Mesendoderm (in vitro differentiated cells): ENCODE results near the gene CDC37.

Experiments used
- DNase-seq: peaks from one replicate; pipeline ENCODE4 v3.0.0; 2013
- H2AK5ac ChIP-seq: 2 replicates; pipeline ENCODE4 v1.6.1; 2013; ENCODE audit warnings: low read length, inconsistent platforms
- H2BK120ac ChIP-seq: 2 replicates; pipeline ENCODE4 v1.6.1; 2013; ENCODE audit warnings: low read depth, mild to moderate bottlenecking, low read length, moderate library complexity, mixed read lengths
- H2BK15ac ChIP-seq: replicated peaks from 2 replicates; pipeline ENCODE4 v1.6.1; 2013; ENCODE audit warnings: low read depth, mild to moderate bottlenecking, moderate library complexity
- H2BK5ac ChIP-seq: 2 replicates; pipeline ENCODE4 v1.6.1; 2013; ENCODE audit warnings: low read length, inconsistent platforms
- H3K18ac ChIP-seq: 2 replicates; pipeline ENCODE4 v1.6.1; 2013; ENCODE audit warnings: mild to moderate bottlenecking, low read length, mixed read lengths
- H3K23ac ChIP-seq: one replicate; pipeline ENCODE4 v1.6.1; 2013; ENCODE audit warnings: low read length
- H3K27ac ChIP-seq: 2 replicates; pipeline ENCODE4 v1.5.1; 2013; ENCODE audit warnings: low read depth, mild to moderate bottlenecking, inconsistent platforms, low read length, moderate library complexity
- H3K27me3 ChIP-seq: 2 replicates; pipeline ENCODE4 v1.6.1; 2013; ENCODE audit warnings: low read length, control low read depth, mild to moderate bottlenecking, inconsistent platforms; ENCODE audit not compliant: insufficient read depth, poor library complexity
- H3K36me3 ChIP-seq: 2 replicates; pipeline ENCODE4 v1.6.1; 2013; ENCODE audit warnings: low read length, inconsistent platforms; ENCODE audit not compliant: control insufficient read depth, insufficient read depth
- H3K4ac ChIP-seq: one replicate; pipeline ENCODE4 v1.6.1; 2013; ENCODE audit warnings: low read depth, mild to moderate bottlenecking, low read length, moderate library complexity
- H3K4me1 ChIP-seq: 2 replicates; pipeline ENCODE4 v1.6.1; 2013; ENCODE audit warnings: low read depth, low read length, inconsistent platforms; ENCODE audit not compliant: control insufficient read depth
- H3K4me2 ChIP-seq: 2 replicates; pipeline ENCODE4 v1.6.1; 2013; ENCODE audit warnings: low read length
- H3K4me3 ChIP-seq: 2 replicates; pipeline ENCODE4 v1.5.1; 2013; ENCODE audit warnings: mild to moderate bottlenecking, low read length
- H3K56ac ChIP-seq: one replicate; pipeline ENCODE4 v1.6.1; 2013; ENCODE audit warnings: low read length
- H3K79me1 ChIP-seq: 2 replicates; pipeline ENCODE4 v1.6.1; 2013; ENCODE audit warnings: low read length, inconsistent platforms
- H3K79me2 ChIP-seq: 2 replicates; pipeline ENCODE4 v1.6.1; 2013; ENCODE audit warnings: mild to moderate bottlenecking, low read length; ENCODE audit not compliant: control insufficient read depth, insufficient read depth
- H3K9ac ChIP-seq: 2 replicates; pipeline ENCODE4 v1.6.1; 2013; ENCODE audit warnings: low read length, inconsistent platforms
- H4K5ac ChIP-seq: one replicate; pipeline ENCODE4 v1.6.1; 2013; ENCODE audit warnings: low read length
- H4K8ac ChIP-seq: one replicate; pipeline ENCODE4 v1.6.1; 2013; ENCODE audit warnings: low read depth, mild to moderate bottlenecking, control low read depth, low read length, moderate library complexity
- WGBS: extraction: QIAGEN DNeasy Blood & Tissue Kit; methylation state at CpG from one replicate; pipeline ENCODE4 v1.1.7; 2013; ENCODE audit warnings: low lambda C conversion rate, missing lambda C conversion rate; ENCODE audit not compliant: insufficient coverage; ENCODE audit errors: extremely low coverage; 5-methylcytosine and 5-hydroxymethylcytosine counted together

Gene CDC37

GRCh38 chr19:10395917-10396316 lies 7.4 kb downstream of the CDC37 start:
- WGBS, result no CpG with 5 or more reads among the region's 24 CpGs
- Histone ChIP-seq H2BK120ac (no peak overlapping the region), H2AK5ac (no peak overlapping the region), H3K27ac (no peak overlapping the region), H4K5ac (no peak overlapping the region), H3K36me3 (peaks cover 11% of the 10 kb centered on the region), H3K18ac (no peak overlapping the region), H3K4ac (no peak overlapping the region), H3K4me2 (no peak overlapping the region), H3K9ac (no peak overlapping the region), H3K56ac (no peak overlapping the region), H3K4me1 (no peaks in the 10 kb centered on the region), H2BK5ac (no peak overlapping the region), H4K8ac (no peak overlapping the region), H3K23ac (no peak overlapping the region), H3K4me3 (no peak overlapping the region), H3K79me1 (peaks cover 20% of the 10 kb centered on the region), H3K79me2 (peaks cover 24% of the 10 kb centered on the region), H2BK15ac (no peak overlapping the region), H3K27me3 (no peaks in the 10 kb centered on the region)
- DNase-seq, result no peak

- no peak overlapping the region for H3K27ac ChIP-seq
- H3K4me1 ChIP-seq, result no peaks in the 10 kb centered on the region
- no peak overlapping the region for H2BK5ac ChIP-seq
- no peak for DNase-seq
- H3K36me3 ChIP-seq, result peaks cover 11% of the 10 kb centered on the region
- peaks cover 17% of the 10 kb centered on the region for H3K79me1 ChIP-seq
- H3K9ac ChIP-seq, result no peak overlapping the region
- H3K56ac ChIP-seq, result no peak overlapping the region
- no peaks in the 10 kb centered on the region for H3K27me3 ChIP-seq
- no peak overlapping the region for H3K4ac ChIP-seq
- no peak overlapping the region for H4K5ac ChIP-seq
- no peak overlapping the region for H2BK15ac ChIP-seq
- no CpG with 5 or more reads among the region's 26 CpGs for WGBS
- no peak overlapping the region for H3K4me2 ChIP-seq
- no peak overlapping the region for H4K8ac ChIP-seq
- no peak overlapping the region for H2AK5ac ChIP-seq
- no peak overlapping the region for H2BK120ac ChIP-seq
- no peak overlapping the region for H3K18ac ChIP-seq
- H3K79me2 ChIP-seq, result peaks cover 19% of the 10 kb centered on the region
- H3K4me3 ChIP-seq, result no peak overlapping the region
- no peak overlapping the region for H3K23ac ChIP-seq
Observed at GRCh38 chr19:10395436-10395835, 7.9 kb downstream of the CDC37 start.

- Histone ChIP-seq H2BK15ac (no peak overlapping the region), H4K5ac (no peak overlapping the region), H3K4me1 (no peaks in the 10 kb centered on the region), H3K36me3 (peaks cover 11% of the 10 kb centered on the region), H2BK5ac (no peak overlapping the region), H3K23ac (no peak overlapping the region), H3K4me3 (no peak overlapping the region), H3K56ac (no peak overlapping the region), H3K79me1 (peaks cover 16% of the 10 kb centered on the region), H3K27ac (no peak overlapping the region), H3K9ac (no peak overlapping the region), H3K4me2 (no peak overlapping the region), H3K27me3 (no peaks in the 10 kb centered on the region), H4K8ac (no peak overlapping the region), H2BK120ac (no peak overlapping the region), H3K79me2 (peaks cover 14% of the 10 kb centered on the region), H3K18ac (no peak overlapping the region), H2AK5ac (no peak overlapping the region), H3K4ac (no peak overlapping the region)
- no CpG with 5 or more reads among the region's 12 CpGs for WGBS
- DNase-seq, result no peak
Observed at GRCh38 chr19:10395003-10395402, 8.3 kb downstream of the CDC37 start.

- no peak overlapping the region for H3K23ac ChIP-seq
- WGBS, result no CpG with 5 or more reads among the region's 24 CpGs
- H3K18ac ChIP-seq, result no peak overlapping the region
- H2BK120ac ChIP-seq, result no peak overlapping the region
- H3K79me2 ChIP-seq, result peaks cover 4% of the 10 kb centered on the region
- H3K36me3 ChIP-seq, result peaks cover 10% of the 10 kb centered on the region
- no peak overlapping the region for H3K27ac ChIP-seq
- no peak overlapping the region for H3K56ac ChIP-seq
- H3K4ac ChIP-seq, result no peak overlapping the region
- H3K4me1 ChIP-seq, result no peaks in the 10 kb centered on the region
- H3K4me3 ChIP-seq, result no peak overlapping the region
- no peak for DNase-seq
- no peaks in the 10 kb centered on the region for H3K27me3 ChIP-seq
- H4K5ac ChIP-seq, result no peak overlapping the region
- H2BK15ac ChIP-seq, result no peak overlapping the region
- no peak overlapping the region for H2AK5ac ChIP-seq
- no peak overlapping the region for H4K8ac ChIP-seq
- H3K9ac ChIP-seq, result no peak overlapping the region
- H3K4me2 ChIP-seq, result no peak overlapping the region
- H2BK5ac ChIP-seq, result no peak overlapping the region
- H3K79me1 ChIP-seq, result peaks cover 6% of the 10 kb centered on the region
Observed at GRCh38 chr19:10393137-10393536, 10.2 kb downstream of the CDC37 start.

- no peak overlapping the region for H3K4me3 ChIP-seq
- H3K4ac ChIP-seq, result no peak overlapping the region
- H3K4me1 ChIP-seq, result no peaks in the 10 kb centered on the region
- H3K4me2 ChIP-seq, result no peak overlapping the region
- H3K27ac ChIP-seq, result no peak overlapping the region
- H3K18ac ChIP-seq, result no peak overlapping the region
- peaks cover 10% of the 10 kb centered on the region for H3K36me3 ChIP-seq
- no peak overlapping the region for H2AK5ac ChIP-seq
- no peak overlapping the region for H2BK5ac ChIP-seq
- WGBS, result no CpG with 5 or more reads among the region's 6 CpGs
- no peak overlapping the region for H3K56ac ChIP-seq
- H3K79me2 ChIP-seq, result no peaks in the 10 kb centered on the region
- no peak for DNase-seq
- H3K79me1 ChIP-seq, result peaks cover 1% of the 10 kb centered on the region
- H3K9ac ChIP-seq, result no peak overlapping the region
- no peak overlapping the region for H3K23ac ChIP-seq
- H2BK15ac ChIP-seq, result no peak overlapping the region
- H4K8ac ChIP-seq, result no peak overlapping the region
- H2BK120ac ChIP-seq, result no peak overlapping the region
- H4K5ac ChIP-seq, result no peak overlapping the region
- no peaks in the 10 kb centered on the region for H3K27me3 ChIP-seq
Observed at GRCh38 chr19:10392120-10392519, 11.2 kb downstream of the CDC37 start.

- Histone ChIP-seq H3K27ac (no peak overlapping the region), H2BK15ac (no peak overlapping the region), H3K79me1 (no peaks in the 10 kb centered on the region), H3K4me3 (no peak overlapping the region), H3K9ac (no peak overlapping the region), H2BK120ac (no peak overlapping the region), H3K79me2 (no peaks in the 10 kb centered on the region), H3K4me2 (no peak overlapping the region), H3K4me1 (no peaks in the 10 kb centered on the region), H3K27me3 (no peaks in the 10 kb centered on the region), H2AK5ac (no peak overlapping the region), H3K4ac (no peak overlapping the region), H2BK5ac (no peak overlapping the region), H3K36me3 (peaks cover 10% of the 10 kb centered on the region), H4K5ac (no peak overlapping the region), H3K18ac (no peak overlapping the region), H4K8ac (no peak overlapping the region), H3K56ac (no peak overlapping the region), H3K23ac (no peak overlapping the region)
- WGBS, result no CpG with 5 or more reads among the region's 9 CpGs
- DNase-seq, result peak; percentile 79
Observed at GRCh38 chr19:10390652-10391286, 12.6 kb downstream of the CDC37 start.
